Measurements from ENCODE around the gene DEGS1. TPM values are rescaled to one million over a fixed set of nuclear protein-coding genes. Genes with fewer than 3 reads are reported as not detected.

DEGS1 gene
- total and polyA plus RNA-seq, 8 donors, result 9.0 to 22.7 (median 11.0) TPM

- WGBS, 2 donors, result 85 to 86% methylated on average over 11 of the region's 11 CpGs
- H3K4me3 ChIP-seq, result no peak overlapping the region
- ATAC-seq, result no peak
- no peak for DNase-seq
- peaks cover 0 to 7% (median 0%) of the 10 kb centered on the region in 3 donors for H3K4me1 ChIP-seq
- no peak overlapping the region for H3K27ac ChIP-seq
- TF ChIP-seq CTCF (IDR thresholded peaks at IDR 0.05), result no peak
- H3K36me3 ChIP-seq, result no peaks in the 10 kb centered on the region
- H3K27me3 ChIP-seq, result no peaks in the 10 kb centered on the region
- no peaks in the 10 kb centered on the region for H3K9me3 ChIP-seq
- intact Hi-C loops (cut with DNase I), result no loop called here
- no peak for FAIRE-seq
Observed at GRCh38 chr1:224217655-224218623, 34.9 kb downstream of the DEGS1 start.

- FAIRE-seq (no peak), ATAC-seq (no peak), DNase-seq (no peak)
- intact Hi-C loops (cut with DNase I), result no loop called here
- Histone ChIP-seq H3K36me3 (no peaks in the 10 kb centered on the region), H3K27me3 (no peaks in the 10 kb centered on the region), H3K4me3 (no peak overlapping the region), H3K9me3 (no peaks in the 10 kb centered on the region), H3K27ac (no peak overlapping the region), H3K4me1 (peaks cover 0 to 3% (median 0%) of the 10 kb centered on the region in 3 donors)
- TF ChIP-seq CTCF (IDR thresholded peaks at IDR 0.05), result no peak
- 86 to 91% methylated on average over 5 of the region's 5 CpGs for WGBS, 2 donors
Observed at GRCh38 chr1:224219011-224219611, 36.1 kb downstream of the DEGS1 start.

GRCh38 chr1:224219612-224220059 lies 36.6 kb downstream of the DEGS1 start:
- intact Hi-C loops (cut with DNase I), result no loop called here
- H3K27ac ChIP-seq, result no peak overlapping the region
- peak; percentile 66 to 87 (median 75) for ATAC-seq

GRCh38 chr1:224223819-224224714 lies 41.0 kb downstream of the DEGS1 start:
- intact Hi-C loops (cut with DNase I), result no loop called here
- Histone ChIP-seq H3K36me3 (peaks cover 0 to 13% (median 0%) of the 10 kb centered on the region in 3 donors), H3K27ac (no peak overlapping the region), H3K4me1 (peaks cover 0 to 3% (median 0%) of the 10 kb centered on the region in 3 donors), H3K27me3 (no peaks in the 10 kb centered on the region), H3K4me3 (no peak overlapping the region), H3K9me3 (no peaks in the 10 kb centered on the region)
- ATAC-seq, result peak in 3 of 4 donors; percentile 44 to 63 (median 52)
- TF ChIP-seq CTCF (IDR thresholded peaks at IDR 0.05), result no peak
- WGBS, 2 donors, result 61 to 67% methylated on average over 12 of the region's 12 CpGs
- FAIRE-seq, result no peak
- no peak for DNase-seq

More at GRCh38 chr1:224219612-224220059, 36.6 kb downstream of the DEGS1 start:
- Histone ChIP-seq H3K9me3 (no peaks in the 10 kb centered on the region), H3K36me3 (no peaks in the 10 kb centered on the region), H3K4me3 (no peak overlapping the region), H3K4me1 (peaks cover 0 to 3% (median 0%) of the 10 kb centered on the region in 3 donors), H3K27me3 (no peaks in the 10 kb centered on the region)
- DNase-seq (peak in 2 of 6 donors; percentile 33 to 43), FAIRE-seq (no peak)
- WGBS, 2 donors, result 39 to 43% methylated on average over 7 of the region's 7 CpGs
- TF ChIP-seq CTCF (IDR thresholded peaks at IDR 0.05), result no peak
